ENCODE results near the gene TOP3B. TPM values are rescaled to one million over a fixed set of nuclear protein-coding genes. Genes with fewer than 3 reads are reported as not detected.

The TOP3B gene
- total and polyA plus RNA-seq, 9 of the 15 experiments (the other 6 are each of a cell fraction or from before 2014, with no cell fraction given) = 3.0 to 188 (median 112) TPM

DNA sequence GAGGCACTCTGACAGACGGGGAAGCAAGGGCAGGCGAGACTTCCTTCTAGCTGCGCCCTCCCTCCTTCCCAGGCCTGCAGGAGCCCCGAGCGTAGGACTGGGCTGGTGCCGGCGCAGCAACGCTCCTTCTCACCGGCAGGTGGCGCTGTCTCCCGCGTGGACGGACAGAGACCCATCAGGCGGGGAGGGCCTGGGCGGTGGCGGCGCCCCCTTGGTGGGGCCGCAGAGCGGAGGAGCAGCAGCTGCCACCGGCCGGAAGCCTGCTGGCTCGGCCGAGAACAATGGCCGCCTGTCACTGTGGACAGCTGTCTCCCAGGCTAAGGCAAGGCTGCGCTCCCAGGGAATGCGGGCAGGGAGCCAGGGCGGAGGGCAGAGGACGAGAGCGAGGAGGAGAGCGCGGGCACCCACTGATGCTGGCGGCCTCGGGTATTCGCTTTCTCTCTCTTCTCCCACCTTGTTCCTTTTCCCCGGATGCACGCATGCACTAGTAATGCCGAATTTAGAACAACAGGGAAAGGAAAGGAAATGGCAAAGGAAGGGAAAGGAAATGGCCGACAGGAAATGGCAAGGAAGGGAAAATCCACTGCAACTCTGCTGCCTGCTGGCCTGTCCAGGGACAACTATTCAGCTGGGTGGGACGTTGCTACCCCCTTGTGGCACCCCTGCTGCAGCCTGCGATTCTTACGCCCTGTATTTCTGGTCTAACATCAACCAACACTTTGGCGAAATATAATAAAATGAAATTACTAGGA lies 44.3 kb downstream of the TOP3B start (continued):
- TF ChIP-seq SIN3B (IDR thresholded peaks at IDR 0.05; ENCODE audit: low read depth) (no peak), SPI1 (IDR thresholded peaks at IDR 0.05; ENCODE audit: borderline replicate concordance, low read depth, low read length) (peak; percentile 92), SLC30A9 (CRISPR knock-in tag; IDR thresholded peaks at IDR 0.05) (no peak), ZNF140 (CRISPR knock-in tag; IDR thresholded peaks at IDR 0.05) (no peak), HNRNPLL (IDR thresholded peaks at IDR 0.05; ENCODE audit: low read depth, low read length, poor library complexity, severe bottlenecking) (no peak), MBD2 (IDR thresholded peaks at IDR 0.05; ENCODE audit: borderline replicate concordance, low read depth) (no peak), NFE2L1 (tag; IDR thresholded peaks at IDR 0.05; ENCODE audit: borderline replicate concordance, low read depth) (no peak), CEBPZ (IDR thresholded peaks at IDR 0.05; ENCODE audit: borderline replicate concordance, low read depth, low read length) (peak; percentile 66), MTA2 (IDR thresholded peaks at IDR 0.05; ENCODE audit: low read depth) (no peak), POLR2AphosphoS2 (IDR thresholded peaks at IDR 0.05; ENCODE audit: low read length) (peak; percentile 65; the same call in 1 of the 2 replicates), GATA2 (CRISPR knock-in tag; IDR thresholded peaks at IDR 0.05) (no peak), JUND (IDR thresholded peaks at IDR 0.05; ENCODE audit: borderline replicate concordance, low read depth, low read length) (peak; percentile 95), JUND (tag; IDR thresholded peaks at IDR 0.05; ENCODE audit: borderline replicate concordance, low read depth, low read length) (no peak), MLX (CRISPR knock-in tag; conservative IDR thresholded peaks at IDR 0.05) (peak in 1 of 2 experiments; percentile 99; a peak in 2 of 4 replicates), BMI1 (IDR thresholded peaks at IDR 0.05; ENCODE audit: low read length) (peak; percentile 79), CREM (IDR thresholded peaks at IDR 0.05; ENCODE audit: low read depth) (no peak), SREBF1 (IDR thresholded peaks at IDR 0.05; ENCODE audit: borderline replicate concordance, low read depth, low read length) (peak; percentile 94), CBFA2T2 (conservative IDR thresholded peaks at IDR 0.05) (no peak), MYC (IDR thresholded peaks at IDR 0.05; ENCODE audit: low read depth, low read length) (peak; percentile 100), MYC (CRISPR knock-in tag; IDR thresholded peaks at IDR 0.05; ENCODE audit: borderline replicate concordance, low read depth) (no peak), RFX1 (IDR thresholded peaks at IDR 0.05) (no peak), NFIX (CRISPR knock-in tag; IDR thresholded peaks at IDR 0.05; ENCODE audit: low read depth) (no peak), ZNF282 (CRISPR knock-in tag; IDR thresholded peaks at IDR 0.05) (no peak), TRIM28 (IDR thresholded peaks at IDR 0.05) (no peak), GABPA (tag; conservative IDR thresholded peaks at IDR 0.05; ENCODE audit: low read depth) (no peak)
- TF ChIP-seq, protein P1, sequence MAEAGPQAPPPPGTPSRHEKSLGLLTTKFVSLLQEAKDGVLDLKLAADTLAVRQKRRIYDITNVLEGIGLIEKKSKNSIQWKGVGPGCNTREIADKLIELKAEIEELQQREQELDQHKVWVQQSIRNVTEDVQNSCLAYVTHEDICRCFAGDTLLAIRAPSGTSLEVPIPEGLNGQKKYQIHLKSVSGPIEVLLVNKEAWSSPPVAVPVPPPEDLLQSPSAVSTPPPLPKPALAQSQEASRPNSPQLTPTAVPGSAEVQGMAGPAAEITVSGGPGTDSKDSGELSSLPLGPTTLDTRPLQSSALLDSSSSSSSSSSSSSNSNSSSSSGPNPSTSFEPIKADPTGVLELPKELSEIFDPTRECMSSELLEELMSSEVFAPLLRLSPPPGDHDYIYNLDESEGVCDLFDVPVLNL (CRISPR knock-in tag; IDR thresholded peaks at IDR 0.05; ENCODE audit: low read depth) = no peak
